ENCODE results near the gene APBB3. TPM values are rescaled to one million over a fixed set of nuclear protein-coding genes. Genes with fewer than 3 reads are reported as not detected.
A peak's percentile ranks its signal among the peaks of the same experiment; 100 is the strongest.

APBB3 gene
- total and polyA plus RNA-seq, 9 of the 15 experiments (the other 6 are each of a cell fraction or from before 2014, with no cell fraction given): 0.17 to 24.3 (median 9.5) TPM

DNA sequence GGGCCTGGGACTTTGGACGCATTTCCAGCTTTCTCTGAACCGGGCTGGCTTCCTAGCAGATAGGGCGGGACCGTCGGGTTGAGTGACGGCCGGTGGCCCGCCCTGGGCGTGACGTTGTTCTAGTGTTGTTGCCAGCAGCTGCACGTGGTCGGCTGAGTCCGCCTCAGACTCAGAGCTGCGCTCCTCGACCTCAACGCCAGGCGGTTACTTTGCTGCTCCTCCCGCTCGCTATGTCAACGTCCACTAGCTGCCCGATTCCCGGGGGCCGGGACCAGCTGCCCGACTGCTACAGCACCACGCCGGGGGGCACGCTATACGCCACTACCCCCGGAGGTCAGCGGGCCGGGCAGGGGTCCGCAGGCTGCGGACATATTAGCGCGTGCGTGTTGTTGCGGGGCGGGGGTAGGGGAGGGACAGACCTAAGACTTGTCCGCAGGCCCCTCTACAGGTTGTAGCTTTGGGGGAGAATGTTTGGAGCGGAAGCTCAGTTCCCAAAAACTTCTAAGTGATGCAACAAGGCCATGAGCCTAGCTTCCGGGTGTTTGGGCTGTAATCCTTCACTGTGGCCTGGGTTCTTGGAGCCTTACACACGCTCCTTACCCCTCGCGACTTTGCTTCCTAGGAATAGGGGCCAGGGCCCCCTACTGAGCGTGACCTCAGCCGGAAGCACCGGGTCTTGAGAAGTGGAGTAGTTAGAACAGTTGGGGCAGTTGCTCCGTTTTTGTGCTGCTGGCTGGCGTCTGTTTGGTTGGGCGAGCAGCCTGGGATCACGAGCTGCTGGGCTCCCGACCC, 16.7 kb downstream of the APBB3 start, which contains the start of gene EIF4EBP3 (continued):
- TF ChIP-seq, protein P1, sequence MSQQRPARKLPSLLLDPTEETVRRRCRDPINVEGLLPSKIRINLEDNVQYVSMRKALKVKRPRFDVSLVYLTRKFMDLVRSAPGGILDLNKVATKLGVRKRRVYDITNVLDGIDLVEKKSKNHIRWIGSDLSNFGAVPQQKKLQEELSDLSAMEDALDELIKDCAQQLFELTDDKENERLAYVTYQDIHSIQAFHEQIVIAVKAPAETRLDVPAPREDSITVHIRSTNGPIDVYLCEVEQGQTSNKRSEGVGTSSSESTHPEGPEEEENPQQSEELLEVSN (IDR thresholded peaks at IDR 0.05; ENCODE audit: borderline replicate concordance in 1 of 2, extremely low read depth in 1 of 2, insufficient read depth in 1 of 2, insufficient read length in 1 of 2, low read depth in 1 of 2, low read length in 1 of 2, poor library complexity in 1 of 2, severe bottlenecking in 1 of 2): peak; percentile 93 to 94
- TF ChIP-seq NCOA6 (IDR thresholded peaks at IDR 0.05): no peak
- TF ChIP-seq MYC (IDR thresholded peaks at IDR 0.05; ENCODE audit: low read depth, low read length): peak; percentile 98
- TF ChIP-seq MYC (CRISPR knock-in tag; IDR thresholded peaks at IDR 0.05; ENCODE audit: borderline replicate concordance, low read depth): 0 out of 2 replicates have a peak, but pooled peaks have one; percentile 81
- peak; percentile 69; the same call in 1 of the 2 replicates for TF ChIP-seq GABPB1 (CRISPR knock-in tag; IDR thresholded peaks at IDR 0.05)
- TF ChIP-seq MCM3 (IDR thresholded peaks at IDR 0.05): no peak
- TF ChIP-seq SAFB (IDR thresholded peaks at IDR 0.05; ENCODE audit: borderline replicate concordance, low read depth, low read length): no peak
- no peak for TF ChIP-seq HSF4 (CRISPR knock-in tag; IDR thresholded peaks at IDR 0.05; ENCODE audit: borderline replicate concordance)
- no peak for TF ChIP-seq ZBTB7A (IDR thresholded peaks at IDR 0.05; ENCODE audit: borderline replicate concordance, control insufficient read depth, low read depth, low read length)
- TF ChIP-seq, protein P2, sequence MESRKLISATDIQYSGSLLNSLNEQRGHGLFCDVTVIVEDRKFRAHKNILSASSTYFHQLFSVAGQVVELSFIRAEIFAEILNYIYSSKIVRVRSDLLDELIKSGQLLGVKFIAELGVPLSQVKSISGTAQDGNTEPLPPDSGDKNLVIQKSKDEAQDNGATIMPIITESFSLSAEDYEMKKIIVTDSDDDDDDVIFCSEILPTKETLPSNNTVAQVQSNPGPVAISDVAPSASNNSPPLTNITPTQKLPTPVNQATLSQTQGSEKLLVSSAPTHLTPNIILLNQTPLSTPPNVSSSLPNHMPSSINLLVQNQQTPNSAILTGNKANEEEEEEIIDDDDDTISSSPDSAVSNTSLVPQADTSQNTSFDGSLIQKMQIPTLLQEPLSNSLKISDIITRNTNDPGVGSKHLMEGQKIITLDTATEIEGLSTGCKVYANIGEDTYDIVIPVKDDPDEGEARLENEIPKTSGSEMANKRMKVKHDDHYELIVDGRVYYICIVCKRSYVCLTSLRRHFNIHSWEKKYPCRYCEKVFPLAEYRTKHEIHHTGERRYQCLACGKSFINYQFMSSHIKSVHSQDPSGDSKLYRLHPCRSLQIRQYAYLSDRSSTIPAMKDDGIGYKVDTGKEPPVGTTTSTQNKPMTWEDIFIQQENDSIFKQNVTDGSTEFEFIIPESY (CRISPR knock-in tag; IDR thresholded peaks at IDR 0.05): peak; percentile 54
- no peak; the same call in 1 of the 2 replicates for TF ChIP-seq SMAD4 (CRISPR knock-in tag; conservative IDR thresholded peaks at IDR 0.05)
- TF ChIP-seq NBN (IDR thresholded peaks at IDR 0.05; ENCODE audit: low read depth): no peak
- no peak for TF ChIP-seq DNMT1 (IDR thresholded peaks at IDR 0.05)
- TF ChIP-seq, protein P3, sequence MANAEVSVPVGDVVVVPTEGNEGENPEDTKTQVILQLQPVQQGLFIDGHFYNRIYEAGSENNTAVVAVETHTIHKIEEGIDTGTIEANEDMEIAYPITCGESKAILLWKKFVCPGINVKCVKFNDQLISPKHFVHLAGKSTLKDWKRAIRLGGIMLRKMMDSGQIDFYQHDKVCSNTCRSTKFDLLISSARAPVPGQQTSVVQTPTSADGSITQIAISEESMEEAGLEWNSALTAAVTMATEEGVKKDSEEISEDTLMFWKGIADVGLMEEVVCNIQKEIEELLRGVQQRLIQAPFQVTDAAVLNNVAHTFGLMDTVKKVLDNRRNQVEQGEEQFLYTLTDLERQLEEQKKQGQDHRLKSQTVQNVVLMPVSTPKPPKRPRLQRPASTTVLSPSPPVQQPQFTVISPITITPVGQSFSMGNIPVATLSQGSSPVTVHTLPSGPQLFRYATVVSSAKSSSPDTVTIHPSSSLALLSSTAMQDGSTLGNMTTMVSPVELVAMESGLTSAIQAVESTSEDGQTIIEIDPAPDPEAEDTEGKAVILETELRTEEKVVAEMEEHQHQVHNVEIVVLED (CRISPR knock-in tag; IDR thresholded peaks at IDR 0.05): no peak
- peak; percentile 65 for TF ChIP-seq JUND (IDR thresholded peaks at IDR 0.05; ENCODE audit: borderline replicate concordance, low read depth, low read length)
- no peak; the same call in 2 of the 3 replicates for TF ChIP-seq JUND (tag; IDR thresholded peaks at IDR 0.05; ENCODE audit: borderline replicate concordance, low read depth, low read length)
- TF ChIP-seq MYBL2 (IDR thresholded peaks at IDR 0.05; ENCODE audit: low read depth): no peak
- no peak for TF ChIP-seq MYBL2 (CRISPR knock-in tag; IDR thresholded peaks at IDR 0.05; ENCODE audit: borderline replicate concordance)
- TF ChIP-seq CREM (IDR thresholded peaks at IDR 0.05; ENCODE audit: low read depth): peak; percentile 93
- TF ChIP-seq ELF2 (CRISPR knock-in tag; IDR thresholded peaks at IDR 0.05): no peak
- TF ChIP-seq, protein P4, sequence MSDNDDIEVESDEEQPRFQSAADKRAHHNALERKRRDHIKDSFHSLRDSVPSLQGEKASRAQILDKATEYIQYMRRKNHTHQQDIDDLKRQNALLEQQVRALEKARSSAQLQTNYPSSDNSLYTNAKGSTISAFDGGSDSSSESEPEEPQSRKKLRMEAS (CRISPR knock-in tag; IDR thresholded peaks at IDR 0.05): peak; percentile 97
- TF ChIP-seq ELF1 (tag; IDR thresholded peaks at IDR 0.05): no peak

All from K562 (cell line).